Renal pelvis (tissue), 4 donors: ENCODE measurements around the gene FRMD5. TPM values are rescaled to one million over a fixed set of nuclear protein-coding genes. Genes with fewer than 3 reads are reported as not detected.
"Not testable (repeated sequence)": the region's sequence is repeated elsewhere in the genome, so short reads cannot be mapped to it uniquely, and the experiment has no call there.

Experiments
- DNase-seq: peaks from one replicate; pipeline ENCODE4 v3.0.0-alpha.2; 2013
- polyA plus RNA-seq, 3 donors: library from polyadenylated mRNA; unstranded; fragments of 120-200 nt; gene quantifications; one replicate each; pipeline ENCODE4 v1.2.1, GENCODE V29; 2013; ENCODE audit not compliant: insufficient read length in 3 of 3

The FRMD5 gene
- polyA plus RNA-seq, 3 donors, result 1.1 to 2.7 (median 1.9) TPM

GRCh38 chr15:43831519-43832052 is 363.5 kb downstream of the FRMD5 start:
- DNase-seq, result not testable (repeated sequence)

DNA sequence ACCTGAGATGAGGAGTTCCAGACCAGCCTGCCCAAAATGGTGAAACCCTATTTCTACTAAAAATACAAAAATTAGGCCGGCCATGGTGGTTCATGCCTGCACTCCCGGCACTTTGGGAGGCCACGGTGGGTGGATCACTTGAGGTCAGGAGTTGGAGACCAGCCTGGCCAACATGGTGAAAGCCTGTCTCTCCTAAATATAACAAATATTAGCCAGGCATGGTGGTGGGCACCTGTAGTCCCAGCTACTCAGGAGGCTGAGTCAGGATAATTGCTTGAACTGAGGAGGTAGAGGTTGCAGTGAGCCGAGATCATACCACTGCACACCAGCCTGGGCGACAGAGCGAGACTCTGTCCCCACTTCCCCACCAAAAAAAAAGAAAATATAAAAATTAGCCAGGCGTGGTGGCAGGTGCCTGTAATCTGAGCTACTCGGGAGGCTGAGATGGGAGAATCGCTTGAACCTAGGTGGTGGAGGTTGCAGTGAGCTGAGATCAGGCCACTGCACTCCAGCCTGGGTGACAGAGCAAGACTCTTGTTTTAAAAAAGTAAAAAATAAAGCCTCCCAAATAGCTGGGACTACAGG is 364.3 kb downstream of the FRMD5 start:
- not testable (repeated sequence) for DNase-seq

- not testable (repeated sequence) for DNase-seq
Measured at GRCh38 chr15:43829951-43830540, 365.0 kb downstream of the FRMD5 start.

DNA sequence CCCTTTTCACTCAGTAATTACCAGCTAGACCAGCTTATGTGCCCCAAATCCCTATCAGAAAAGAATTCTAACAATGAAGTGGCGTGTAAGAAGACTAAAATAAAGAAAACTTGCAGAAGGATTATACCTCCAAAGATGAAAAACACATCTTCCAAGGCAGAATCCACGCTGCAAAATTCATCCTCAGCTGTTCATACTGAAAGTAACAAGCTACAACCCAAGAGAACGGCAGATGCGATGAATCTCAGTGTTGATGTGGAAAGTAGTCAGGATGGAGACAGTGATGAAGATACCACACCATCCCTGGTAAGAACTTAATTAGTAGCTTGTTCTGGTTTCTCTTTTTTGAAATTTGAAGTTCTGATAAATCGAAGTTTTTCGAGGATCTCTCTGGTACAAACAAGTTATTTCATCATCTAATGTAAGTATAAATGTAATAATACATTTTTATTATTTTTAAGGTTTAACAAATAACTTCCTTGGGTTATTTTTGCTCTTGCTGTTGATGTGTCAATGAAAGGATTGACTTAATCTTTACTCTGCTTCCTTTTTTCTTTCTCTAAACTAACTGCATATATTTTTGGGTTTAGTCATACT is 366.9 kb downstream of the FRMD5 start:
- no peak for DNase-seq

DNA sequence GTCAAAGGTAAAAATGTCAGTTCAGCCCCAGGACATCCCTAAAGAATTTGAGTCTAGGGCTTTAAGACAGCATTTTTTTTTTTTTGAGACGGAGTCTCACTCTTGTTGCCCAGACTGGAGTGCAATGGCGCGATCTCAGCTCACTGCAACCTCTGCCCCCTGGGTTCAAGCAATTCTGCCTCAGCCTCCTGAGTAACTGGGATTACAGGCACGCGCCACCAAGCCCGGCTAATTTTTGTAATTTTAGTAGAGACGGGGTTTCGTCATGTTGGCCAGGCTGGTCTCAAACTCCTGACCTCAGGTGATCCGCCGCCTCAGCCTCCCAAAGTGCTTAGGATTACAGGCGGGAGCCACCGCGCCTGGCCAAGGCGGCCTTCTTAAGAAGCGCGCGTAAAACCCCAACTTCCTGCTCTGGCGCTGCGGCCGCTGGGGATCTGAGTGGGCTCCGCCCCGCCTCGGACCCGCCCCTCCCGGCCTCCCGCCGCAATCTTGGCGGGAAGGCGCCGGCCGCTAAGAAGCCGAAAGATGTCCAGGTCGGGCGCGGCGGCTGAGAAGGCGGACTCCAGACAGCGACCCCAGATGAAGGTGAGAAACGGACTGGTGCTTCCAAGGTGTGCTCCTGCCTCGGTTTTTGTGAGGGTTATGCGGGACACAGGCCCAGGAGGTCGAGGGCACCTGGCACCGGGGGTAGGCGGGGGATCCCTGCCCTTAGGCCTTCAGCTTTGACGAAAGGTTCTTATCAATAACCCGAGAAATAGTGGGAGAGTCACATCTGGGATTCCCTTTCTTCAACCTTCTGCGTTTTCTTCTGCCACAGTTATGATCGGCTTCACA is 368.3 kb downstream of the FRMD5 start, which contains the start of gene WDR76:
Gene WDR76, plus strand, starts transcription at position 495 of the 834 bp plus-strand sequence. Its CDS starts 31 bp downstream, at position 526.
- DNase-seq, result peak; percentile 79

GRCh38 chr15:43826029-43826507 is 369.0 kb downstream of the FRMD5 start:
- DNase-seq, result no peak

GRCh38 chr15:43825305-43825704 is 369.8 kb downstream of the FRMD5 start:
- not testable (repeated sequence) for DNase-seq

GRCh38 chr15:43824302-43825246 is 370.5 kb downstream of the FRMD5 start, which contains the start of gene MFAP1:
Gene MFAP1, minus strand, starts transcription at chr15:43824690. Its CDS starts 121 bp downstream, at chr15:43824569.
- peak; percentile 95 for DNase-seq

GRCh38 chr15:43821505-43821904 is 373.6 kb downstream of the FRMD5 start:
- no peak for DNase-seq

Other genes starting within 250 kb of the FRMD5 start
- gene GOLM2, start 93.4 kb upstream of the FRMD5 start, polyA plus RNA-seq, result 100 to 1,000 TPM in 1 of 3 donors, 10 to 100 TPM in 2; 91.7 to 108 (median 95.8) TPM
- gene CTDSPL2, start 232.4 kb upstream of the FRMD5 start, polyA plus RNA-seq, result 10 to 100 TPM; 56.4 to 62.8 (median 56.7) TPM